IMR-90 (cell line): ENCODE results near the gene NCOA5. TPM values are rescaled to one million over a fixed set of nuclear protein-coding genes. Genes with fewer than 3 reads are reported as not detected.

Experiments
- ATAC-seq: fragments of 200-7000 bp; cut with Tn5 transposase; 2 replicates; pipeline ENCODE4 v1.9.1; 2020; ENCODE audit warnings: low read depth, mild to moderate bottlenecking, moderate library complexity
- BruUV-seq: library from RNA; stranded (reverse); fragments of 400-500 nt; replicated peaks from 2 replicates; lab custom pipeline; 2021; lab: Mats Ljungman, UMichigan
- CTCF ChIA-PET: fragments of 300-600 bp; formaldehyde crosslinking; extraction: SDS; loops from one replicate; lab custom pipeline; 2021; ENCODE audit warnings: antibody characterized with exemption; lab: Yijun Ruan, JAX
- POLR2A ChIA-PET: fragments of 300-600 bp; sonication (Branson Sonifier 250); formaldehyde crosslinking; loops from one replicate; lab custom pipeline; 2022; ENCODE audit warnings: antibody characterized with exemption; ENCODE audit not compliant: unreplicated experiment; lab: Charles Lee
- DNase-seq: peaks from one replicate; pipeline ENCODE4 v3.0.0; 2013
- H2AFZ ChIP-seq: replicated peaks from 2 replicates; pipeline ENCODE3; 2013; ENCODE audit warnings: low read length, mild to moderate bottlenecking; ENCODE audit not compliant: poor library complexity
- H2AK5ac ChIP-seq: 2 replicates; pipeline ENCODE4 v1.6.1; 2013; ENCODE audit warnings: low read depth, low read length, inconsistent platforms
- H2AK9ac ChIP-seq: replicated peaks from 2 replicates; pipeline ENCODE3; 2013; ENCODE audit warnings: mild to moderate bottlenecking, low read depth, low read length, moderate library complexity; ENCODE audit not compliant: poor library complexity
- H2BK120ac ChIP-seq: 2 replicates; pipeline ENCODE4 v1.6.1; 2013; ENCODE audit warnings: low read depth, low read length, inconsistent platforms
- H2BK15ac ChIP-seq: 3 replicates; pipeline ENCODE4 v1.6.1; 2013; ENCODE audit warnings: low read depth, low read length, inconsistent platforms
- H2BK20ac ChIP-seq: 2 replicates; pipeline ENCODE4 v1.6.1; 2013; ENCODE audit warnings: low read depth, mild to moderate bottlenecking, inconsistent platforms, low read length, moderate library complexity
- H2BK5ac ChIP-seq: 2 replicates; pipeline ENCODE4 v1.6.1; 2013; ENCODE audit warnings: mild to moderate bottlenecking, low read depth, low read length, inconsistent platforms; ENCODE audit not compliant: poor library complexity, severe bottlenecking
- H3K14ac ChIP-seq: replicated peaks from 2 replicates; pipeline ENCODE4 v1.6.1; 2013; ENCODE audit warnings: low read depth, low read length, inconsistent platforms
- H3K18ac ChIP-seq: 2 replicates; pipeline ENCODE4 v1.6.1; 2013; ENCODE audit warnings: low read depth, low read length, control low read depth
- H3K23ac ChIP-seq: 2 replicates; pipeline ENCODE4 v1.6.1; 2013; ENCODE audit warnings: low read depth, low read length, inconsistent platforms
- H3K27ac ChIP-seq: 2 replicates; pipeline ENCODE4 v1.5.1; 2013; ENCODE audit warnings: mild to moderate bottlenecking, control low read depth, low read length; ENCODE audit not compliant: insufficient read depth
- H3K27me3 ChIP-seq: 2 replicates; pipeline ENCODE4 v1.6.1; 2013; ENCODE audit warnings: low read length; ENCODE audit not compliant: control insufficient read depth, insufficient read depth
- H3K36me3 ChIP-seq: 2 replicates; pipeline ENCODE4 v1.6.1; 2013; ENCODE audit warnings: low read length, mixed read lengths; ENCODE audit not compliant: control insufficient read depth, insufficient read depth
- H3K4ac ChIP-seq: 2 replicates; pipeline ENCODE4 v1.6.1; 2013; ENCODE audit warnings: low read depth, low read length, inconsistent platforms
- H3K4me1 ChIP-seq: 2 replicates; pipeline ENCODE4 v1.6.1; 2013; ENCODE audit warnings: low read length, mixed read lengths; ENCODE audit not compliant: control insufficient read depth, insufficient read depth
- H3K4me2 ChIP-seq: 2 replicates; pipeline ENCODE4 v1.6.1; 2013; ENCODE audit warnings: low read depth, mild to moderate bottlenecking, control low read depth, low read length, moderate library complexity
- H3K4me3 ChIP-seq: 2 replicates; pipeline ENCODE4 v1.5.1; 2013; ENCODE audit warnings: low read depth, mild to moderate bottlenecking, control low read depth, low read length, moderate library complexity; ENCODE audit not compliant: insufficient read depth
- H3K56ac ChIP-seq: 2 replicates; pipeline ENCODE4 v1.6.1; 2013; ENCODE audit warnings: low read length, inconsistent platforms; ENCODE audit not compliant: insufficient read depth; ENCODE audit errors: extremely low read depth
- H3K79me1 ChIP-seq, 2 experiments: 2 replicates each; pipeline ENCODE4 v1.6.1; 2013; ENCODE audit warnings: low read length in 2 of 2, inconsistent platforms in 1 of 2, low read depth in 1 of 2
- H3K9ac ChIP-seq: 2 replicates; pipeline ENCODE4 v1.6.1; 2013; ENCODE audit warnings: low read depth, low read length, control low read depth
- H3K9me1 ChIP-seq: 2 replicates; pipeline ENCODE4 v1.6.1; 2013; ENCODE audit warnings: low read length, inconsistent platforms; ENCODE audit not compliant: insufficient read depth
- H3K9me3 ChIP-seq: 2 replicates; pipeline ENCODE4 v1.6.1; 2013; ENCODE audit warnings: low read length; ENCODE audit not compliant: control insufficient read depth, insufficient read depth
- H4K20me1 ChIP-seq: 2 replicates; pipeline ENCODE4 v1.6.1; 2013; ENCODE audit warnings: low read length, inconsistent platforms; ENCODE audit not compliant: insufficient read depth
- H4K5ac ChIP-seq: 2 replicates; pipeline ENCODE4 v1.6.1; 2013; ENCODE audit warnings: mild to moderate bottlenecking, low read depth, low read length, control low read depth
- H4K8ac ChIP-seq, 2 experiments: 2 replicates each; pipeline ENCODE4 v1.6.1; 2013; ENCODE audit warnings: low read depth in 2 of 2, low read length in 2 of 2, control low read depth in 1 of 2, inconsistent platforms in 1 of 2
- H4K91ac ChIP-seq: 2 replicates; pipeline ENCODE4 v1.6.1; 2013; ENCODE audit warnings: low read depth, low read length, inconsistent platforms; ENCODE audit not compliant: insufficient read depth
- CEBPB ChIP-seq: IDR thresholded peaks from 2 replicates; pipeline ENCODE4 v1.6.1; 2012; ENCODE audit warnings: low read depth, low read length, improper control_type of control experiment
- CHD1 ChIP-seq: IDR thresholded peaks from 2 replicates; pipeline ENCODE4 v1.6.1; 2012; ENCODE audit warnings: low read depth, low read length, improper control_type of control experiment
- FOS ChIP-seq: fragments of 150-350 bp; IDR thresholded peaks from 2 replicates; pipeline ENCODE4 v1.6.1; 2016; ENCODE audit warnings: low read depth, low read length
- MAFK ChIP-seq: IDR thresholded peaks from 2 replicates; pipeline ENCODE4 v1.6.1; 2012; ENCODE audit warnings: low read depth, low read length, improper control_type of control experiment
- MXI1 ChIP-seq: IDR thresholded peaks from 2 replicates; pipeline ENCODE4 v1.6.1; 2012; ENCODE audit warnings: low read depth, mild to moderate bottlenecking, low read length, moderate library complexity, borderline replicate concordance
- NFE2L2 ChIP-seq: fragments of 150-350 bp; IDR thresholded peaks from 2 replicates; pipeline ENCODE4 v1.6.1; 2016; ENCODE audit warnings: low read depth, mild to moderate bottlenecking, low read length
- POLR2A ChIP-seq: IDR thresholded peaks from 2 replicates; pipeline ENCODE4 v1.6.1; 2012; ENCODE audit warnings: mild to moderate bottlenecking, low read depth, low read length
- RAD21 ChIP-seq: IDR thresholded peaks from 2 replicates; pipeline ENCODE4 v1.6.1; 2012; ENCODE audit warnings: low read length, improper control_type of control experiment
- RCOR1 ChIP-seq: IDR thresholded peaks from 2 replicates; pipeline ENCODE4 v1.6.1; 2012; ENCODE audit warnings: mild to moderate bottlenecking, low read length, improper control_type of control experiment; ENCODE audit not compliant: insufficient replicate concordance
- RFX5 ChIP-seq: IDR thresholded peaks from 2 replicates; pipeline ENCODE4 v1.8.0; 2012; ENCODE audit warnings: low read depth, mild to moderate bottlenecking, low read length, moderate library complexity
- SMC3 ChIP-seq: fragments of 150-350 bp; IDR thresholded peaks from 2 replicates; pipeline ENCODE4 v1.6.1; 2016; ENCODE audit warnings: low read depth, mild to moderate bottlenecking, antibody characterized with exemption, low read length, moderate library complexity
- WGBS, 2 experiments: methylation state at CpG; one replicate each; pipeline versions ENCODE4 v1.1.5 to v1.1.7; 2013; ENCODE audit warnings: missing lambda C conversion rate in 2 of 2; ENCODE audit not compliant: insufficient read length in 1 of 2; ENCODE audit errors: extremely low coverage in 2 of 2; 5-methylcytosine and 5-hydroxymethylcytosine counted together
- dilution Hi-C: fragments of 300-500 bp; cut with HindIII; formaldehyde crosslinking; loops from one replicate; pipeline ENCODE4 v1.14.3; 2018; ENCODE audit warnings: low sequenced_read_pairs; ENCODE audit not compliant: unreplicated experiment
- in situ Hi-C: fragments of 300-500 bp; cut with MboI; formaldehyde crosslinking; loops from 3 replicates; pipeline ENCODE4 v1.14.3; 2019; ENCODE audit warnings: low sequenced_read_pairs, inconsistent platforms, mixed read lengths
- intact Hi-C: fragments of 100-400 bp; cut with micrococcal nuclease; formaldehyde crosslinking; loops from 2 replicates; pipeline ENCODE4 v1.10.0; 2022
- polyA plus RNA-seq, 3 experiments: library from polyadenylated mRNA; depleted of rRNA; stranded (reverse); fragments of >200 nt; gene quantifications; 2 replicates each; pipeline ENCODE4 v1.2.3, GENCODE V29; 2012; ENCODE audit warnings: low replicate concordance in 1 of 3
- total RNA-seq: library from RNA; depleted of rRNA; stranded (reverse); fragments of >200 nt; gene quantifications from 2 replicates; pipeline ENCODE4 v1.2.3, GENCODE V29; 2012
- TF ChIP-seq, protein P1 (sequence below): fragments of 150-350 bp; IDR thresholded peaks from 2 replicates; pipeline ENCODE4 v1.6.1; 2016; ENCODE audit warnings: low read depth, mild to moderate bottlenecking, low read length, moderate library complexity, borderline replicate concordance
- TF ChIP-seq, protein P2 (sequence below): conservative IDR thresholded peaks from 2 replicates; pipeline ENCODE4 v1.5.1; 2012; ENCODE audit warnings: mild to moderate bottlenecking, low read depth, low read length, improper control_type of control experiment

Gene NCOA5
- total and polyA plus RNA-seq, 2 of the 4 experiments (the other 2 are of a cell fraction) = 17.4 to 20.6 TPM

DNA sequence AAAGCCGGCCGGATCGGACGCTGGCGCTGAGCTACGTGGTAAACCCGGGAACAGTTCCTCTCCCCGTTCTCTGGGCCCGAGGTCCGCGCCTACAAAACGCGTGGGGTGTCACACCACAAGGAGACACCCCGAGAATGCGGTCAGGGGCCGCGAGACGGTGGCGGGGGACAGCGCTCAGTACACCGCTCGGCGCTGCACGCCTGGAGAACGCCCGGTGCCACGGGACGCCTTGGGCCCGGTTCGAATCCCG is 670 bp downstream of the NCOA5 start:
- peak overlapping the region; percentile 91 for H3K4me3 ChIP-seq
- DNase-seq (peak; percentile 12), ATAC-seq (peak; percentile 33)
- POLR2A ChIA-PET = no interaction called here
- peak overlapping the region; percentile 98 for H3K9ac ChIP-seq
- H3K79me1 ChIP-seq = peaks cover 16 to 44% of the 10 kb centered on the region in 2 experiments
- H2BK5ac ChIP-seq = peak overlapping the region; percentile 98
- peaks cover 7% of the 10 kb centered on the region for H3K4me1 ChIP-seq
- peak overlapping the region; percentile 75; the same call in 1 of the 2 replicates for H4K91ac ChIP-seq
- peak overlapping the region; percentile 97 for H3K4me2 ChIP-seq
- WGBS, 2 experiments = 0% methylated on average over 24 of the region's 31 CpGs; no CpG with 5 or more reads in 1 of the 2 experiments
- no peak overlapping the region for H2BK15ac ChIP-seq
- H3K14ac ChIP-seq = peak overlapping the region; percentile 99
- peak overlapping the region; percentile 81; the same call in 1 of the 2 replicates for H4K5ac ChIP-seq
- H4K20me1 ChIP-seq = peaks cover 53% of the 10 kb centered on the region
- H4K8ac ChIP-seq = peak overlapping the region; percentile 90 to 93
- H2BK20ac ChIP-seq = no peak overlapping the region
- H2AK5ac ChIP-seq = 0 out of 2 replicates have a peak overlapping the region, but pooled peaks have one; percentile 61
- peak overlapping the region; percentile 97 for H3K27ac ChIP-seq
- H3K9me3 ChIP-seq = no peaks in the 10 kb centered on the region
- H3K36me3 ChIP-seq = no peaks in the 10 kb centered on the region
- peak overlapping the region; percentile 90; the same call in 1 of the 2 replicates for H3K18ac ChIP-seq
- no peaks in the 10 kb centered on the region for H3K27me3 ChIP-seq
- peak overlapping the region; percentile 77 for H2AK9ac ChIP-seq
- TF ChIP-seq MAFK (no peak), SMC3 (no peak), POLR2A (no peak), CEBPB (no peak), RFX5 (no peak), RAD21 (no peak), FOS (no peak), RCOR1 (no peak), NFE2L2 (no peak), MXI1 (no peak), CHD1 (no peak)
- TF ChIP-seq, protein P1, sequence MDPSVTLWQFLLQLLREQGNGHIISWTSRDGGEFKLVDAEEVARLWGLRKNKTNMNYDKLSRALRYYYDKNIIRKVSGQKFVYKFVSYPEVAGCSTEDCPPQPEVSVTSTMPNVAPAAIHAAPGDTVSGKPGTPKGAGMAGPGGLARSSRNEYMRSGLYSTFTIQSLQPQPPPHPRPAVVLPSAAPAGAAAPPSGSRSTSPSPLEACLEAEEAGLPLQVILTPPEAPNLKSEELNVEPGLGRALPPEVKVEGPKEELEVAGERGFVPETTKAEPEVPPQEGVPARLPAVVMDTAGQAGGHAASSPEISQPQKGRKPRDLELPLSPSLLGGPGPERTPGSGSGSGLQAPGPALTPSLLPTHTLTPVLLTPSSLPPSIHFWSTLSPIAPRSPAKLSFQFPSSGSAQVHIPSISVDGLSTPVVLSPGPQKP = no peak
- TF ChIP-seq, protein P2, sequence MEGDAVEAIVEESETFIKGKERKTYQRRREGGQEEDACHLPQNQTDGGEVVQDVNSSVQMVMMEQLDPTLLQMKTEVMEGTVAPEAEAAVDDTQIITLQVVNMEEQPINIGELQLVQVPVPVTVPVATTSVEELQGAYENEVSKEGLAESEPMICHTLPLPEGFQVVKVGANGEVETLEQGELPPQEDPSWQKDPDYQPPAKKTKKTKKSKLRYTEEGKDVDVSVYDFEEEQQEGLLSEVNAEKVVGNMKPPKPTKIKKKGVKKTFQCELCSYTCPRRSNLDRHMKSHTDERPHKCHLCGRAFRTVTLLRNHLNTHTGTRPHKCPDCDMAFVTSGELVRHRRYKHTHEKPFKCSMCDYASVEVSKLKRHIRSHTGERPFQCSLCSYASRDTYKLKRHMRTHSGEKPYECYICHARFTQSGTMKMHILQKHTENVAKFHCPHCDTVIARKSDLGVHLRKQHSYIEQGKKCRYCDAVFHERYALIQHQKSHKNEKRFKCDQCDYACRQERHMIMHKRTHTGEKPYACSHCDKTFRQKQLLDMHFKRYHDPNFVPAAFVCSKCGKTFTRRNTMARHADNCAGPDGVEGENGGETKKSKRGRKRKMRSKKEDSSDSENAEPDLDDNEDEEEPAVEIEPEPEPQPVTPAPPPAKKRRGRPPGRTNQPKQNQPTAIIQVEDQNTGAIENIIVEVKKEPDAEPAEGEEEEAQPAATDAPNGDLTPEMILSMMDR = no peak
- intact Hi-C loops (loop anchor here (1.0 to 10.0 kb wide), 4 partner anchors 31 to 314 kb away; partner anchors contain the start of gene ZNF335), in situ Hi-C loops (no loop called here), dilution Hi-C loops (no loop called here)
- H2BK120ac ChIP-seq = peak overlapping the region; percentile 57; the same call in 1 of the 2 replicates
- peak overlapping the region; percentile 87 for H3K4ac ChIP-seq
- peak overlapping the region; percentile 98 for H2AFZ ChIP-seq
- no TSS peak for BruUV-seq
- peaks cover 7% of the 10 kb centered on the region; the same call in 1 of the 2 replicates for H3K9me1 ChIP-seq
- H3K23ac ChIP-seq = peak overlapping the region; percentile 93; the same call in 1 of the 2 replicates
- CTCF ChIA-PET = no interaction called here
- H3K56ac ChIP-seq = peak overlapping the region; percentile 55; the same call in 1 of the 2 replicates
